SK-N-SH (cell line): ENCODE results near the gene MAST4.

Experiments
- EP300 ChIP-seq, 2 experiments: IDR thresholded peaks; 2 replicates each; pipeline versions ENCODE4 v1.4.0 to v1.6.1; 2012; ENCODE audit warnings: borderline replicate concordance in 1 of 2, low read depth in 1 of 2, low read length in 1 of 2
- TF ChIP-seq, protein P1 (sequence below): fragments of 200-600 bp; sonication (generic); IDR thresholded peaks from 2 replicates; pipeline ENCODE4 v1.6.1; 2017; ENCODE audit warnings: antibody characterized with exemption, mild to moderate bottlenecking, moderate library complexity
- TF ChIP-seq, protein P2 (sequence below): fragments of 150-350 bp; IDR thresholded peaks from 2 replicates; pipeline ENCODE4 v1.6.1; 2017; ENCODE audit warnings: antibody characterized with exemption, low read length, low read depth, borderline replicate concordance

DNA sequence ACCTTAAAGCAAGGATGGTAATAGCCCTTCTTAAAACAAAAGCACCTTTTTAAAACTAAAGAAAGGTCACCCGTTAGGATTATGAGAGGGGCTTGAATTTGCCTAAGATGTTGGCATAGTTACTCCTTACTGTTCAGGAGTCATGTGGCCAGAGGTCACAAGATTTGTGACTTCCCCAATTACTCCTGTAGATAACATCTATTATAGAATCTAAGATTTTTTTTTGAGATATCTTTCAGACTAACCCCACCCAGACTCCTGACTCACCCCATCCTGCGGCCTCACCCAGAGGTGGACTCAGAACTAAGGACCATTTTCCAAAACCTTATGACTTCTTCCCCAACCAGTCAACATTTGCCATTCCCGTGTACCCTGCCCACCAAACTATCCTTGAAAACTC is 598.0 kb downstream of the MAST4 start:
- TF ChIP-seq, protein P1, sequence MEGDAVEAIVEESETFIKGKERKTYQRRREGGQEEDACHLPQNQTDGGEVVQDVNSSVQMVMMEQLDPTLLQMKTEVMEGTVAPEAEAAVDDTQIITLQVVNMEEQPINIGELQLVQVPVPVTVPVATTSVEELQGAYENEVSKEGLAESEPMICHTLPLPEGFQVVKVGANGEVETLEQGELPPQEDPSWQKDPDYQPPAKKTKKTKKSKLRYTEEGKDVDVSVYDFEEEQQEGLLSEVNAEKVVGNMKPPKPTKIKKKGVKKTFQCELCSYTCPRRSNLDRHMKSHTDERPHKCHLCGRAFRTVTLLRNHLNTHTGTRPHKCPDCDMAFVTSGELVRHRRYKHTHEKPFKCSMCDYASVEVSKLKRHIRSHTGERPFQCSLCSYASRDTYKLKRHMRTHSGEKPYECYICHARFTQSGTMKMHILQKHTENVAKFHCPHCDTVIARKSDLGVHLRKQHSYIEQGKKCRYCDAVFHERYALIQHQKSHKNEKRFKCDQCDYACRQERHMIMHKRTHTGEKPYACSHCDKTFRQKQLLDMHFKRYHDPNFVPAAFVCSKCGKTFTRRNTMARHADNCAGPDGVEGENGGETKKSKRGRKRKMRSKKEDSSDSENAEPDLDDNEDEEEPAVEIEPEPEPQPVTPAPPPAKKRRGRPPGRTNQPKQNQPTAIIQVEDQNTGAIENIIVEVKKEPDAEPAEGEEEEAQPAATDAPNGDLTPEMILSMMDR = no peak
- TF ChIP-seq, protein P2, sequence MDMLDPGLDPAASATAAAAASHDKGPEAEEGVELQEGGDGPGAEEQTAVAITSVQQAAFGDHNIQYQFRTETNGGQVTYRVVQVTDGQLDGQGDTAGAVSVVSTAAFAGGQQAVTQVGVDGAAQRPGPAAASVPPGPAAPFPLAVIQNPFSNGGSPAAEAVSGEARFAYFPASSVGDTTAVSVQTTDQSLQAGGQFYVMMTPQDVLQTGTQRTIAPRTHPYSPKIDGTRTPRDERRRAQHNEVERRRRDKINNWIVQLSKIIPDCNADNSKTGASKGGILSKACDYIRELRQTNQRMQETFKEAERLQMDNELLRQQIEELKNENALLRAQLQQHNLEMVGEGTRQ = no peak
- TF ChIP-seq EP300 (IDR thresholded peaks at IDR 0.05; ENCODE audit: borderline replicate concordance in 1 of 2, low read depth in 1 of 2, low read length in 1 of 2) = no peak
